Amniotic epithelial cell (primary cell): ENCODE results near the gene NDUFAF2.
"Not testable (repeated sequence)": the region's sequence is repeated elsewhere in the genome, so short reads cannot be mapped to it uniquely, and the experiment has no call there.

Experiments used
- DNase-seq: peaks from one replicate; pipeline ENCODE4 v3.0.0-alpha.2; 2010; ENCODE audit warnings: low read depth

The NDUFAF2 gene

GRCh38 chr5:60993425-60993824 is 48.4 kb downstream of the NDUFAF2 start:
- no peak for DNase-seq

- no peak for DNase-seq
Observed at GRCh38 chr5:60993875-60994571, 49.0 kb downstream of the NDUFAF2 start.

GRCh38 chr5:60996368-60996767 is 51.4 kb downstream of the NDUFAF2 start:
- no peak for DNase-seq

GRCh38 chr5:60997721-60998120 is 52.7 kb downstream of the NDUFAF2 start:
- no peak for DNase-seq

GRCh38 chr5:61000887-61001286 is 55.9 kb downstream of the NDUFAF2 start:
- no peak for DNase-seq

- DNase-seq = no peak
Observed at GRCh38 chr5:61001647-61002046, 56.6 kb downstream of the NDUFAF2 start.

- DNase-seq = no peak
Observed at GRCh38 chr5:61002611-61003355, 57.8 kb downstream of the NDUFAF2 start.

- DNase-seq = no peak
Observed at GRCh38 chr5:61004448-61004847, 59.4 kb downstream of the NDUFAF2 start.

- no peak for DNase-seq
Observed at GRCh38 chr5:61009907-61010306, 64.9 kb downstream of the NDUFAF2 start.

GRCh38 chr5:61010467-61011454 is 65.8 kb downstream of the NDUFAF2 start:
- peak; percentile 17 for DNase-seq

- DNase-seq = no peak
Observed at GRCh38 chr5:61018062-61018461, 73.1 kb downstream of the NDUFAF2 start.

GRCh38 chr5:61019642-61020041 is 74.6 kb downstream of the NDUFAF2 start:
- DNase-seq = peak; percentile 18

GRCh38 chr5:61020415-61020814 is 75.4 kb downstream of the NDUFAF2 start:
- peak; percentile 58 for DNase-seq

- DNase-seq = peak; percentile 36
Observed at GRCh38 chr5:61023131-61023530, 78.1 kb downstream of the NDUFAF2 start.

- no peak for DNase-seq
Observed at GRCh38 chr5:61026004-61026403, 81.0 kb downstream of the NDUFAF2 start.

- no peak for DNase-seq
Observed at GRCh38 chr5:61028382-61028781, 83.4 kb downstream of the NDUFAF2 start.

GRCh38 chr5:61029456-61030162 is 84.6 kb downstream of the NDUFAF2 start:
- no peak for DNase-seq

GRCh38 chr5:61030163-61030482 is 85.1 kb downstream of the NDUFAF2 start:
- DNase-seq = no peak

GRCh38 chr5:61031301-61031700 is 86.3 kb downstream of the NDUFAF2 start:
- DNase-seq = not testable (repeated sequence)

- no peak for DNase-seq
Observed at GRCh38 chr5:61044545-61044944, 99.5 kb downstream of the NDUFAF2 start.

GRCh38 chr5:61047346-61047745 is 102.3 kb downstream of the NDUFAF2 start:
- peak; percentile 5 for DNase-seq

GRCh38 chr5:61048534-61048933 is 103.5 kb downstream of the NDUFAF2 start:
- DNase-seq = peak; percentile 80
